SKM-1 treated with dmso at 0.1 percent for 144 hours (cell line): ENCODE results near the gene CHRNA10.
"Not testable (repeated sequence)": the region's sequence is repeated elsewhere in the genome, so short reads cannot be mapped to it uniquely, and the experiment has no call there.

Source experiments
- DNase-seq: peaks from one replicate; lab custom pipeline; 2025; ENCODE audit not compliant: unreplicated experiment; lab: John Stamatoyannopoulos, UW

The CHRNA10 gene

DNA sequence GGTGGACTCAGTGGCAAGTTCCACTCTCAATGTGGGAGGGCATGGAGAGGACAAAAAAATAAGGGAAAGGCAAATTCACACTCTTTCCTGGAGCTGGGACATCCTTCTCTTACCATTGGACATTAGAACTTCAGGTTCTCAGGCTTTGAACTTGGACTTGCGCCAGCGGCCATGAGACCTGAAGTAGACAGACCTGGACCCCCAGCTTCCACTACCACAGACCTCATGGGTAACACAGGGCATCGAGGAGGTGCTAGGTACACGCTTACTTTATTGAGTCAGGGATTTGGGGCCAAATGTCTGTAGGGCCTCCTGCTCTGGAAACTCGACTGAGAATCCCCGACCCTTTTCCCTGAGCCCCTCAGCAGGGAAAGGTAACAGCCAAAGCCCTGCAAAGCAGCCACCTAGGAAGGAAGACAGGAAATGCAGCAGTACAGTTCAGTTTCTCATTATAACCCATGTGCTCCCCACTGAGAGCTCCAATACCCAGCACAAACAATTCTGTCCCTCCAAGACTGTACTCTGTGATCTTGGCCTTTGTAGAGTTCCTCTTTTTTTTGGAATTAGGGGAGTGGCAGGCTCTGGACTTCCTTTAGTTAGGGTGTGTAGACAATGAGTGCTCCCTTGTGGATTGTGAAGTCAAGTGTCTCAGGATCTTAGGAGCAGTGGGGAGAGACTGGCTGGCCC is 5.7 kb downstream of the CHRNA10 start:
- DNase-seq, result peak; percentile 12

DNA sequence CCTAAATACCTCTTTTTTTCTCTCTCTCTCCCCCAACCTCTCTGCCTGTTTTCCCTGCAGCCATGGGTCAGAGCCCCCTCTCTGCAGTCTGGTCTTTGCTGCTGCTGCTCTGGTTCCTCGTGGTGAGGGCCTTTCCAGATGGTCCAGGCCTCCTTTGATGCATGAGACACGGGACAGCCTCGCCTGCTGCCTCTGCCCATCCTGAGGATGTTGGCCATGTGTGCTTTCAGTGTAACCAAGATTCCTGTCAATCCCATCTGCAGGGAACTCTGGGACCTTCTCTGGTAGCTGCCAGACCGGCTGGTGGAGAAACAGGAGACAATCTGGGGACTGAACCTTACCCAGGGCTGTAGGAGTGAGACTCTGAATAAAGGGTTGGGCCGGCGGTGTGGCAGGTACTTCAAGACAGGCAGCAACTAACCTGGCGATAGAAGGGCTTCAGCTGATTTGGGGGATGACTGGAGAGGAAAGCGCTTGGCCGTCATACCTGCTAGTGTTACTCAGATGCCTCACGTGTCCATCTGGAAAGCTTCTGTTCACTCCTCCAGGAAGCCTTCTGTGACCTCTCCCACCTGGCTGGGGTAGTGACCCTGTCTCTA is 7.1 kb downstream of the CHRNA10 start:
- DNase-seq, result no peak

DNA sequence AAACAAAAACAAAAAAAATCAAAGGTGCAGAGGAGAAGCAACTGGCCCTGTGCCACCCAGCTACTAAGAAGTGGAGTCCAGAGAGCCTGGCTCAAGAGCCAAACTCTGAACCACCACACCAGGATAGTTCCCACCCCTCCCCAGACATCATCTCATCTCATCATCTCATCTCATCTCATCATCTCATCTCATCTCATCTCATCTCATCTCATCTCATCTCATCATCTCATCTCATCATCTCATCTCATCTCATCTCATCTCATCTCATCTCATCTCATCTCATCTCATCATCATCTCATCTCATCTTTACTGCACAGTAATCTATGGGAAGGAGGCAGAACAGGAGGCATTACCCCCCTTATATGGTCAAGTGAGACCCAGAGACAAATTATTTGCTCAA is 8.3 kb downstream of the CHRNA10 start:
- DNase-seq, result no peak

DNA sequence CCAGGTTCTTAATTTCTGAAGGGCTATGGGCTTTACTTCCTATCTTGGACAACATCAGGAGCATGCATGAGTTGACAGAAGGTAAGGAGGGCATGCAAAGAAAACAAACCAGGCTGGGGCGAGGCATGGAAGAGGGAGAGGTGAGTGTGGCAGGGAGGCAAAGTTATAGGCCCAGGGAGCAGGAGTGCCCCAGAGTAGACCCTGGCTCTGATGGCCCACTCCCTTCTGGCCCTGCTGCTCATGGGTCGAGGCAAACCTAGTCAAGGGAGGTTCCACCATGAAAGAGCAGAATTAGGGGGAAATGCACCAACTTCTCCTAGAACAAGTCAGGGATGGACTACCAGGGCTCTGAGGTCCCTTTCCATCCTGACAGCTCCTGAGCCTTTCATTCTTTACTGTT is 10.2 kb downstream of the CHRNA10 start:
- DNase-seq, result no peak

DNA sequence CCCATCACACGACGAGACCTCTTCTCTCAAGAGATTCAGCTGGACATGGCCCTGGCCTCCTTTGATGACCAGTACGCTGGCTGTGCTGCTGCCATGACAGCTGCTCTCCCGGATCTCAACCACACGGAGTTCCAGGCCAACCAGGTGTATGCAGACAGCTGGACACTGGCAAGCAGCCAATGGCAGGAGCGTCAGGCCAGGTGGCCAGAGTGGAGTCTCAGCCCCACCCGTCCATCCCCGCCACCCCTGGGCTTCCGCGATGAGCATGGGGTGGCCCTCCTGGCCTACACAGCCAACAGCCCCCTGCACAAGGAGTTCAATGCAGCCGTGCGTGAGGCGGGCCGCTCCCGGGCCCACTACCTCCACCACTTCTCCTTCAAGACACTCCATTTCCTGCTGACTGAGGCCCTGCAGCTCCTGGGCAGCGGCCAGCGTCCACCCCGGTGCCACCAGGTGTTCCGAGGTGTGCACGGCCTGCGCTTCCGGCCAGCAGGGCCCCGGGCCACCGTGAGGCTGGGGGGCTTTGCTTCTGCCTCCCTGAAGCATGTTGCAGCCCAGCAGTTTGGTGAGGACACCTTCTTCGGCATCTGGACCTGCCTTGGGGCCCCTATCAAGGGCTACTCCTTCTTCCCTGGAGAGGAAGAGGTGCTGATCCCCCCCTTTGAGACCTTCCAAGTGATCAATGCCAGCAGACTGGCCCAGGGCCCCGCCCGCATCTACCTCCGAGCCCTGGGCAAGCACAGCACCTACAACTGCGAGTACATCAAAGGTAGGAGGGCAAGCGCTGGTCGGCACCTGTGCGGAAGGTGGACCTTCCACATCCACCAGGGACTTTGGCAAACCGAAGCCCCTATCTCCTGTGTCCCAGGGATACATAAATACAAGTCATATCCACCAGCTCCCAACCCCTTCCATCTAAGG is 11.3 kb downstream of the CHRNA10 start:
- no peak for DNase-seq

DNA sequence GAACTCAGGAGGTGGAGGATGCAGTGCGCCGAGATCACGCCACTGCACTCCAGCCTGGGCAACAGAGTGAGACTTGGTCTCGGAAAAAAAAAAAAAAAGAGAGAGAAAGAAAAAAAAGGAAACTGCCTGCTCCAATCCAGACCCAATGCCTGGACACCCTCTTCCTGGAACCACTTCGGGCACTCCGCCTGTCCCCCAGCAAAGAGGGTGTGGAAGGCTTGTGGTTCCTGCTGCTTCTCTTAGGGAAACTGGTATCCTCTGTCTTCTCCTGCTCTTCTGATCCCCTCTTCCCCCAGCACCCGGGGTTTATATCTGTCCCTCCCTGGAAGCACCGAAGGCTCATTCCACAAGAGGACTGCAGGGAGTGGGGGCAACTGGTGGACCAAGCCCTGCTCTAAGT is 12.9 kb downstream of the CHRNA10 start:
- no peak for DNase-seq

DNA sequence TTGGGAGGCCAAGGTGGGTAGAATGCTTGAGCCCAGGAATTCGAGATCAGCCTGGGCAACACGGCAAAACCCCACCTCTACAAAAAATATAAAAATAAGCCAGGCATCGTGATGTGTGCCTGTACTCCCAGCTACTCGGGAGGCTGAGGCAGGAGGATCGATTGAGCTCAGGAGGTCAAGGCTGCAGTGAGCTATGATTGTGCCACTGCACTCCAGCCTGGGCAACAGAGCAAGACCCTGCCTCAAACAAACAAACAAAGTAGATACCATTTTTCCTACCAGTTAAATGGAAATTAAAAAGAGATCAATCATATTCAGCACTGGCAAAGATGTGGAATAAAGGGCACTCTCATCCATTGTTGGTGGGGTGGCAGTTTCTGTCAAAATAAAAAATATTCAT is 13.9 kb downstream of the CHRNA10 start:
- not testable (repeated sequence) for DNase-seq

DNA sequence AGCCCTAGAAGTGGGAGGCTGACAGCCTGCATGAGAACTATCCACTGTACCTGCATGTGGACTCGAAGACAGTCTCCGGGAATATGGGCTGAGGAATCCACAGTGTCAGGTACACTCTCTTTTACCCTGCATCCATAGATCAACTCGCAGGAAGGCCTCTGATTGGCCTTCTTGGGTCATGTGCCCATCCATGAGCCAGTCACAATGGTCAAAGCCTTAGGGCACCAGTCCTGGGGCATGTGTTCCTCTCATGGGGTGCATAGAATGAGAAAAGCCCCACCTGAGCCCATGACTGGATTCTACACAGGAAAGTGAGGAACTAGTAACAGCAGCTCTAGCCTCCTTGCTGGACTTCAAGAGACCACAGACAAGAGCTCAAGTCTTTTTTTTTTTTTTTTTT is 15.6 kb downstream of the CHRNA10 start:
- DNase-seq, result no peak

DNA sequence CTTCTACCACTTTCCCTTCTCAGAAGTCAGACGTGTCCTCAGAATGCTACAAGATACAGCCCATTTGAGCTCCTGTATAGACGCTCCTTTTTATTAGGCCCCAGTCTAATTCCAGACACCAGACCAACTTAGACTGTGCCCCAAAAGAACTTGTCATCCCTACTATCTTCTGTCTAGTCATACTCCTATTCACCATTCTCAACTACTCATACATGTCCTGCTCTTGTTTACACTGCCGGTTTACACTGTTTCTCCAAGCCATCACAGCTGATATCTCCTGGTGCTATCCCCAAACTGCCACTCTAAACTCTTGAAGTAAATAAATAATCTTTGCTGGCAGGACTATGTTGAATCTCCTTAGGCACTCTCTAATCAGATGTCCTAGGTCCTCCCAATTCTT is 18.7 kb downstream of the CHRNA10 start:
- not testable (repeated sequence) for DNase-seq

DNA sequence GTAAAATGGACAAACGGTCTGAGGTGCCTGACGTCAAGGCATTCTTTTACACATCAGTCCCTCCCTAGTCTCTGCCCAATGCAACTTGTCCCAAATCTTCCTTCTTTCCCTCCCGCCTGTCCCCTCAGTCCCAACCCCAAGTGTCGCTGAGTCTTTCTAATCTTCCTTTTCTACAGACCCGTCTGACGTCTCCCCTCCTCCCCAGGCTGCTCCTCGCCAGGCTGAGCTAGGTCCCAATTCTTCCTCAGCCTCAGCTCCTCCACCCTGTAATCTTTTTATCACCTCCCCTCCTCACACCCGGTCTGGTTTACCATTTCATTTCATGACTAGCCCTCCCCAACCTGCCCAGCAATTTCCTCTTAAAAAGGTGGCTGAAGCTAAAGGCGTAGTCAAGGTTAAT is 21.8 kb downstream of the CHRNA10 start:
- DNase-seq, result not testable (repeated sequence)

DNA sequence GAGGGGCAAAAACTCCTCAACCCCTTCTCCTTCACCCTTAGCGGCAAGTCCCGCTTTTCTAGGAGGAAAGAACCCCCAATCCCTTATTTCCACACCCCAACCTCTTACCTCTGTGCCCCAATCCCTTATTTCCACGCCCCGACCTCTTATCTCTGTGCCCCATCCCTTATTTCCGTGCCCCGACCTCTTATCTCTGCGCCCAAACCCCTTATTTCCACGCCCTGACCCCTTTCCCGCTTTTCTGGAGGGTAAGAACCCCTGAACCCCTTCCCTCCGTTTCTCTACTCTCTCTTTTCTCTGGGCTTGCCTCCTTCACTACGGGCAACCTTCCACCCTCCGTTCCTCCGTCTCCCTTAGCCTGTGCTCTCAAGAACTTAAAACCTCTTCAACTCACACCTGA is 22.3 kb downstream of the CHRNA10 start:
- not testable (repeated sequence) for DNase-seq

DNA sequence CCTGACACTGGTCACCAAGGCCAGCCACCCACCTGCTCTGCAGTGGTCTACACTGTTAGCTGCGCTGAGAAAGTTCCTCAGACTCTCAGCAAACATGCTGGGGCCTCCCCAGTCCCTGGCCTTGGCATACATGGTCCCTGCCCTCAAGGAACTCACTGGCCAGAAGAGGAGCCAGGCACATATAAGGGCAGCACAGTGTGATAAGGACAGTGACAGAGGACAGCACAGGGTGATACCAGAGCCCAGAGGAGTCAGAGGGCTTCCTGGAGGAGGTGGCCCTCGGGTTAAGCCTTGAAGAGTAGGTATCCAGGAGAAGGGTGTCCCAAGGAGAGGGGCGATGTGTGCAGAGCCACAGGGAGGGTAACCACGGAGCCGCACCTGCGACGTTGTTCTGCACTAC is 25.6 kb downstream of the CHRNA10 start:
- DNase-seq, result no peak

DNA sequence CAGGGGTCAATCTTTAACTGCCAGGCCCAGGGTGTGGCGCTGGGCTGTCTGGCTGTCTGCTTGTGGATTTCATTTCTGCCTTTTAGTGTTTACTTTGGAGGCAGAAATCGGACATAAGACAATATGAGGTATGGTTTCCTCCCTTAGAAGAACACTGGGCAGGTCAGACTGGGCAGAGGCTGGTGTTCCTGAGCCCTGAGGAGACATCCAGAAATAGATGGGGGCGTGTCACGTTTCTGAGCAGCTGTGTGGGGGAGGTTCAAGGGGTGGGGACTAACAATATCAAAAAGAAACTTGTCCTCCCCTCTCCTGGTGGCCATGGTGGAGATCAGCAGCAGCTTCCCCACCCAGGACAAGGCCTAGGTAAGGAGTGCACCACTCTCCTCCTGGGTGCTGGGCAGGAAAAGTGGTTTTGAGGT is 26.4 kb downstream of the CHRNA10 start, which contains the start of gene ART1:
TSS of gene ART1 (plus strand) at position 312 of the 419 bp plus-strand sequence. CDS start 14,086 bp downstream, outside the sequence.
- no peak for DNase-seq

DNA sequence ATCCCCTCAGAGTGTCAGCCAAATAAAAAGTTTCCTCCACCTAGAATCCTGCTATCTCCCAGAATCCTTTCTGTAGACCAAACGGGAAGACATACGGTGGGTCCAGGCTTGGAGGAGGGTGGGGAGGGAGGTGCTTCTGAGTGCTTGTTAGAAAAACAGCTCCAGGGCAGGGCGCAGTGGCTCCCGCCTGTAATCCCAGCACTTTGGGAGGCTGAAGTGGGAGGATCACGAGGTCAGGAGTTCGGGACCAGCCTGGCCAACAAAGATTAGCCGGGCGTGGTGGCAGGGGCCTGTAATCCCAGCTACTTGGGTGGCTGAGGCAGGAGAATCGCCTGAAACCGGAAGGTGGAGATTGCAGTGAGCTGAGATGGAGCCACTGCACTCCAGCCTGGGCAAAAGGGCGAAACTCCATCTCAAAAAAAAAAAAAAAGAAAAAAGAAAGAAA is 28.1 kb downstream of the CHRNA10 start:
- DNase-seq, result not testable (repeated sequence)

DNA sequence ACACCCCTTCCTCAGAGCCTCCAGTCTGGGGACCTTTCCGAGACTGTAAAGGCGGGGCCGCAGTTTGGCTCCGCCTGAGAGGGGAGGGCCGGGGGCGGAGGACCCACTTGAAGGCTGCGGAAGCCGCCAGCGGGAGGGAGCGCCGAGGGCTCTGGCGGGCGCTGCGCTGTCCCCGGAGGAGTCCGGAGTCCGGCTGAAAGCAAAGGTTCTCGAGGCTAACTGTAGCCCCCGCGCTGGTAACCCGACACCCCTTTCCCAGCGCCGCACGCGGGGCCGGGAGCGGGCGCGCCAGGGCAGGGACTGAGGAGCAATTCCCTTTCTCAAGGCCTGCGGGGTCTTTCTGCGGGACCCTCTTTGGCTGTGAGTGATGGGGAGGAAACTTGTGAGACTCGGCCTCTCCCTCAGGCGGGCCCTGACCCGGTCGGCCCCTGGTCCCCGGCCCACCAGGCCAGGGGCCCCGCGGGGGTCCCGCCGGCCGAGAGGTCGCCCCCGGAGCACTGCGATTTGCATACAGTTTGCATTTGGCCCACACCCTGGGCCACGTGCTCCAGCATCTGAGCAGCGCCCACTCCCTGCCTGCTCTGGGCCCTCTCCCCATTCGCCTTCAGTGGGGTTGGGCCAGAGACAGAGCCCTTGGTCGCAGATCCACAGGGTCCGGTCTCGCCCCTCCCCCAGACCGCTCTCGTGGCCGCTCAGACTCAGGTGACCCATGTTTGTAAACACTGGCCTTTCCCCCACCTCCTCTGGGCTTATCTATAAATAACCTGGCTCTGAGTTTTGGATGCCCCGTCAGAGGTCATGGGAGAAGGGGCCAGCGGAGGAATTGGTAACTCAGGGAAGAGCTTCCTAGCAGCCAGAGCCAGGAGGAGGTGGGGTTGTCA is 28.9 kb downstream of the CHRNA10 start:
- peak; percentile 54 for DNase-seq

DNA sequence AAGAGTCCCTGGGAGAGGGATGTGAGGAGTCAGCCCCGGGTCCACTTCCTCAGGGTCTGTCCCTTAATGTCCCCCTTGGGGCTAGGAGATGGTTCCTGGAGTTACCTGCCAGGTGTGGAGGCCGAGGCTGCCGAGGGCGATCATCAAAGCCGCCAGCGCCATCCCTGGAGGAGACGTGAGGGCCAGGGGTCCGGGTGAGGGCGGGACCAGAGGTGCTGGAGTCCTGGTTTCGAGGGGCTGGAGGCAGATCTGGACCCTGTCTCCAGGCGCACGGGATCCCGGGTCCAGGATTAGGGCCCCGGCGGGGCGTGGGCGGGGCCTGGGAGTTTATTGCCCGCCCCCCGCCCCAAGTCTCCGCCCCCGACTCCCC is 29.5 kb downstream of the CHRNA10 start, which contains the start of gene ART5:
TSS of gene ART5 (minus strand) at position 292 of the 370 bp plus-strand sequence. CDS start at position 162, 130 bp downstream.
- DNase-seq, result no peak

DNA sequence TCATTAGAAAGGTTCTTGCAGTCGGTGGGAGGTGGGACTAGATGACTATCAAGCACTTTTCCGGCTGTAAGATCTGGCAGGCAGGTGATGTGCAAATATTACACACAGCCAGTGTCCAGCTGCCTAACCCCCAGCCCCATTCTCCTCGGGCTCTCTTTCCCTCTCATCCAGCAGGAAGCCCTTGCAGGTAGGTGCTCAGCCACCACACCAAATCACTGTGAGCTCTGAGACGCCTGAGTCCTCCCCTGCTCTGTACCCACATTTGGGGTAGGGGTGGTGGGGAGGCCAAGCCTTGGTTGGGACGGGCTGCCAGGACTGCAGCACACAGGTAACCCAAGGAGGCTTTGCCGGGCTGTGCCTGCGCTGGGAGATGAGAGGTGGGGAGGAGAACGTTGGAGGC is 30.0 kb downstream of the CHRNA10 start:
- DNase-seq, result no peak

DNA sequence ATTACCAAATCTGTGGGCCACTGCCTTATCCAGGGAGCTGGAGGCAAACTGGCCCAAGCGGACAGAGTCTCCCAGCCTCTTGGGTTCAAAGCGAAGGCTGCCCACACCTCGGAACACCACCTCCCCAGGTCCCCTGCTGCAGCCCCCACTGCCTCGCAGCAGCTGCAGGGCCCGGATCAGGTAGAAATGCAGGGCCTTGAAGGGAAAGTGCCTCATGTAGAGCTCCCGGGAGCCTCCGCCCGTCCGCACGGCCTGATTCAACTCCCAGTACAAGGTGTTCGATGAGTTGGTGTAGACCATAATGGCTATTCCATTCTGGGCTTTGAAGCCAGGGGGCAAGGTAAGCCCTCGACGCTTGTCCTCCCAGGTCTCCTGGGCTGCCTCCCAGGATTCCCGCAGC is 31.3 kb downstream of the CHRNA10 start:
- no peak for DNase-seq

DNA sequence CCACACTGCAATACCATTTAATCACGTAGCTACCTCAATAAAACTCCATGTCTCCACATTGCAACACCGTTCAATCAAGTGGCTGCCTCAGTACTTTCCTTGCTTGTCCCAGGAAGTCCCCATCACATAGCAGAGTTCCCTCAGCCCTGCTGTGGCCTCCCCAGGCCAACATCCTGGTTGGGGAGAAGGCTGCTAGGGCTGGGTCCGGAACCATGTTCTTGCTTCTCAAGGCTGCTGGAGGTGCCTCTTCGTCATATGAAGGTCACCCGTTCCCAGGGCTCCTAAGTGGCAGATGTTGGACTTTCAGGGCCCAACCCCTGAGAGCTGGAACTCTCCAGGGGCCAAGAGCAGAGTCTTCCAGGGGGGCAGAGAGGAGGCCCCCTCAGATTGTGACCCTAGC is 32.7 kb downstream of the CHRNA10 start:
- DNase-seq, result no peak

DNA sequence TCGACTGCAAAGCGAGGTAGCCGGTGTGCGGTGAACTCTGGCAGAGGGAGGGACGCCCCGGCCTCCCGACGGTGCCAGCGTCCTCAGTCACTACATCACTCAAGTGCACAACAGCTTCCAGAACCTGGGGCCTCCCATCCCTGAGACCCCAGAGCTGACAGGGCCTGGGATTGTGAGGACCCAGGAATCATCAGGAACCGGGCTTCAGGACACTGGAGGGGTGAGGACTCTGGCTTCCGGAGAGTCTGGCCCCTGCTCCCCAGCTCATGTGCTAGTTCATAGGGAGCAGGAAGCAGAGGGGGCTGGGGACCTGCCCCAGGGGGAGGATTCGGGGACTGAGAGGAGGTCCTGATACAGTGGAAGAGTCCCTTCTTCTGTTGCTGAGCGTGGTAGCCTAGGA is 34.0 kb downstream of the CHRNA10 start:
- no peak for DNase-seq
